Colonic mucosa (tissue), 4 donors: ENCODE data around the gene KCTD20. TPM values are rescaled to one million over a fixed set of nuclear protein-coding genes. Genes with fewer than 3 reads are reported as not detected.

Experiments used
- DNase-seq: peaks from one replicate; pipeline ENCODE4 v3.0.0-alpha.2; 2020
- H3K27ac ChIP-seq: fragments of 200-600 bp; one replicate; pipeline ENCODE4 v1.8.0; 2021
- H3K27me3 ChIP-seq: fragments of 200-600 bp; one replicate; pipeline ENCODE4 v1.8.0; 2021
- H3K36me3 ChIP-seq: fragments of 200-600 bp; one replicate; pipeline ENCODE4 v1.8.0; 2021
- H3K4me1 ChIP-seq: fragments of 200-600 bp; one replicate; pipeline ENCODE4 v1.8.0; 2021; ENCODE audit warnings: mild to moderate bottlenecking
- H3K4me3 ChIP-seq: fragments of 200-600 bp; one replicate; pipeline ENCODE4 v1.8.0; 2021
- H3K9ac ChIP-seq, 2 donors: one replicate each; pipeline ENCODE4 v1.7.0; 2013; ENCODE audit warnings: control low read depth in 2 of 2, low read depth in 2 of 2, low read length in 2 of 2
- H3K9me3 ChIP-seq: fragments of 200-600 bp; one replicate; pipeline ENCODE4 v1.8.0; 2021
- intact Hi-C: fragments of 100-400 bp; cut with DNase I; formaldehyde crosslinking; loops from one replicate; pipeline ENCODE4 v1.14.1; 2022
- total RNA-seq, 2 donors: library from RNA; stranded (reverse); fragmentation: NEBNext Ultra II Directional in 1 of 2; extraction: Animal tissue kit (Norgen Biotek cat#: 25700) in 1 of 2; gene quantifications; one replicate each; pipeline ENCODE4 v1.2.1, GENCODE V29; 2021
- TF ChIP-seq, protein P1 (sequence below): fragments of 200-600 bp; IDR thresholded peaks from one replicate; pipeline ENCODE4 v1.8.0; 2022; ENCODE audit warnings: antibody characterized with exemption, mild to moderate bottlenecking
- donor health status: healthy.
- donor health status: DM: no; HTN: no; CAD: no.
- donor health status: DM: no; HTN: no; CAD: no.

Gene KCTD20
- total RNA-seq, 2 donors from 2014 or later, result 23.8 to 34.9 TPM

DNA sequence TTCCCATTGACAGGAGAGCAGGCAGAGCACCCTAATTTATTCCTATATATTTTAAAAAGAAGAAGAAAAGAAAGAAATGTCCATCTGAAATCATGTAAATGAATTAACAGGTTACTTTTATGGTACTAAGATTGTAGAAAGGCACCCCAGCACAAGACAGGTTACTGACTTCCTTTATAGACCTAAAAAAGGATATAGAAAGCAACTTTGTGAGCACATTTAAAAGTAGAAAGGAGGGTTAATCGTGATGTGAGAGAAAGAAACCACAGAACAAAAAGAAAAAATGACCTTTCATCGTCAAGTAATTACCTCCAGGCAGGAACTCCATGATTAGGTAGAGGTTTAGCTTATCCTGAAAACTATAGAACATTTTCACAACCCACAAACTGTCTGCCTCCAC lies 74.6 kb downstream of the KCTD20 start:
- peaks cover 5% of the 10 kb centered on the region for H3K36me3 ChIP-seq
- no peaks in the 10 kb centered on the region for H3K27me3 ChIP-seq
- intact Hi-C loops, result no loop called here
- TF ChIP-seq, protein P1, sequence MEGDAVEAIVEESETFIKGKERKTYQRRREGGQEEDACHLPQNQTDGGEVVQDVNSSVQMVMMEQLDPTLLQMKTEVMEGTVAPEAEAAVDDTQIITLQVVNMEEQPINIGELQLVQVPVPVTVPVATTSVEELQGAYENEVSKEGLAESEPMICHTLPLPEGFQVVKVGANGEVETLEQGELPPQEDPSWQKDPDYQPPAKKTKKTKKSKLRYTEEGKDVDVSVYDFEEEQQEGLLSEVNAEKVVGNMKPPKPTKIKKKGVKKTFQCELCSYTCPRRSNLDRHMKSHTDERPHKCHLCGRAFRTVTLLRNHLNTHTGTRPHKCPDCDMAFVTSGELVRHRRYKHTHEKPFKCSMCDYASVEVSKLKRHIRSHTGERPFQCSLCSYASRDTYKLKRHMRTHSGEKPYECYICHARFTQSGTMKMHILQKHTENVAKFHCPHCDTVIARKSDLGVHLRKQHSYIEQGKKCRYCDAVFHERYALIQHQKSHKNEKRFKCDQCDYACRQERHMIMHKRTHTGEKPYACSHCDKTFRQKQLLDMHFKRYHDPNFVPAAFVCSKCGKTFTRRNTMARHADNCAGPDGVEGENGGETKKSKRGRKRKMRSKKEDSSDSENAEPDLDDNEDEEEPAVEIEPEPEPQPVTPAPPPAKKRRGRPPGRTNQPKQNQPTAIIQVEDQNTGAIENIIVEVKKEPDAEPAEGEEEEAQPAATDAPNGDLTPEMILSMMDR, result no peak
- H3K9me3 ChIP-seq, result no peaks in the 10 kb centered on the region
- H3K4me3 ChIP-seq, result no peak overlapping the region
- H3K27ac ChIP-seq, result no peak overlapping the region
- H3K4me1 ChIP-seq, result no peaks in the 10 kb centered on the region
- no peak overlapping the region for H3K9ac ChIP-seq
- DNase-seq, result no peak

DNA sequence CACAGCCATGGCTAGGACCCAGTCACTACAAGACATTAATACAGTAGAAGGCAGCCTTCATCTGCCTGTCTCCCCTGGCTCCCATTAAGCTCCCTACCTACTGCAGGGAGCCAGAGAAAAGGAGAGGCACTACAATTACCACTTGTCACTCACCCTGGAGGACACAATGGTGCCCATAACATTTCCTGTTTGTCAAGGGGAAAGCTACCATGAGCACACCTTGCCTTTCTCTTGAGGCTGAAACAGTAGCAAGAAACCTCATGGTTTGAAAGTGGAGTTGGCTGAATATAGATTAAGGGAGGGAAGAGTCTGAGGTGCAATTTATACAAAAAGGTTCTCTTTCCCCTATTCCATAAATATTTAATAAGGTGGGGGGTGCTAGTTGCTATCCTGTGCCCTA lies 76.6 kb downstream of the KCTD20 start:
- Histone ChIP-seq H3K27ac (no peak overlapping the region), H3K9me3 (no peaks in the 10 kb centered on the region), H3K4me3 (no peak overlapping the region), H3K9ac (no peak overlapping the region), H3K36me3 (peaks cover 5% of the 10 kb centered on the region), H3K27me3 (no peaks in the 10 kb centered on the region), H3K4me1 (no peaks in the 10 kb centered on the region)
- intact Hi-C loops, result no loop called here
- TF ChIP-seq, protein P1, result no peak
- DNase-seq, result no peak

DNA sequence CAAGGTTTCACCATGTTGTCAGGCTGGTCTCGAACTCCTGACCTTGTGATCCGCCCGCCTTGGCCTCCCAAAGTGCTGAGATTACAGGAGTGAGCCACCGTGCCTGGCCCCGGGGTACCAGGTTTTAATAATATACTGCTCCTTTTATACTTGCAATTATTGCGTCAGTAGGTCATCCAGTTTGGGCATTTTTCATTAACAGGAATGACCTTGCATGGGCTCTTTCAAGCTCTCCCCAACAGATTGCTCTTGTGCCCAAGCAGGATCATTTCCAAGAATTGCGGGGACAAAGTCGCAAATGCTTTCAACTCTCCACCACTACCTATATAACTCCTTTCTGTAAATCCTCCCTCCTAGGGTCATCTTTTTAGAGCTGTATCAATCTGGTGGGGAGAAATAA lies 80.7 kb downstream of the KCTD20 start:
- H3K36me3 ChIP-seq, result peaks cover 8% of the 10 kb centered on the region

DNA sequence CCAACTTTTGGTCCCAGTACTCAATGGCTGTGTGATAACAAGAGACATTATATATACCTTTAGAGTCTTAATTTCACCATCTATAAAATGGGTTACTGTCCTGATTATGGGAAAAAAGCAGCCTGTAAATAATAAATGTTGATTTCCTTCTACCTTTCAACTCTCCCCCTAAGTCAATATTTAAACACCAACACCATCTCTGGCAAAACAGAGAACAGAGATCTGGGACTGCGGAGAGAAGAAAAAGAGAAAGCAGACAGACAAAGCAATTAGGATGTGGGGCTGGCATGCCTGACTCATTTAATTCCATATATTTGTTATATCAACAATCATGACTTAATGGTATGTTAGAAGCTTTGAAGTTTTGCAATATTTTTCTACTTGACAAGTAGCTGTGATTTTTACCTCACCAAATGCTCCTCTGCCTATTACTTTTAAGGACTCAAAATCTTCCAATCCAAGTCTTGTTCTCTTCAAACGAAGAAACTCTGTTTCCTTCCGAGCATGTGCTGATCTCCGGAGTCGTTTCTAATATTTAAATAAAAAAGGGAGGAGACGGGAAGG lies 81.2 kb downstream of the KCTD20 start:
- TF ChIP-seq, protein P1, result no peak
- Histone ChIP-seq H3K36me3 (peaks cover 8% of the 10 kb centered on the region), H3K9ac (no peak overlapping the region), H3K27ac (no peak overlapping the region), H3K4me3 (no peak overlapping the region), H3K27me3 (no peaks in the 10 kb centered on the region), H3K9me3 (no peaks in the 10 kb centered on the region), H3K4me1 (no peaks in the 10 kb centered on the region)
- intact Hi-C loops, result no loop called here
- DNase-seq, result no peak

More for the DNA sequence above, 80.7 kb downstream of the KCTD20 start:
- Histone ChIP-seq H3K27ac (no peak overlapping the region), H3K27me3 (no peaks in the 10 kb centered on the region), H3K4me1 (no peaks in the 10 kb centered on the region), H3K9me3 (no peaks in the 10 kb centered on the region), H3K9ac (no peak overlapping the region), H3K4me3 (no peak overlapping the region)
- TF ChIP-seq, protein P1, result no peak
- DNase-seq, result no peak
- intact Hi-C loops, result no loop called here

DNA sequence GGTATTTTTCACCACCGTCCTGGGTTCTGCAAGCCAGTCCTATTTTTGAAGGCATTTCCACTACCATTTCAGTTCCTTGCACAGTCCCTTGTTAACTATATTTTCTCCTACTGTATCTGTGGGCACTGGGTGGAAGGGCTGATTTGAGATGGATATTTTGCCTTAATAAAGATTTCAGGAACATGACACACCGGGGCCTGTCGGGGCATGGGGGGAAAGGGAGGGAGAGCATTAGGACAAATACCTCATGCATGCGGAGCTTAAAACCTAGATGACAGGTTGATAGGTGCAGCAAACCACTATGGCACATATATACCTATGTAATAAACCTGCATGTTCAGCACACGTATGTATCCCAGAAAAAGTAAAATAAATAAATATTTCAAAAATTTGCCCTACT lies 82.1 kb downstream of the KCTD20 start:
- Histone ChIP-seq H3K9ac (no peak overlapping the region), H3K27me3 (no peaks in the 10 kb centered on the region), H3K9me3 (no peaks in the 10 kb centered on the region), H3K27ac (no peak overlapping the region), H3K36me3 (peaks cover 8% of the 10 kb centered on the region), H3K4me1 (no peaks in the 10 kb centered on the region), H3K4me3 (no peak overlapping the region)
- intact Hi-C loops, result no loop called here
- TF ChIP-seq, protein P1, result no peak
- no peak for DNase-seq
